Erythroblast (primary cell): ENCODE results near the gene SGF29.

ENCODE experiments used
- GATA1 ChIP-seq: IDR thresholded peaks from 2 replicates; pipeline ENCODE4 v1.6.1; 2011; ENCODE audit warnings: low read depth, mild to moderate bottlenecking, control low read depth, low read length, moderate library complexity
- POLR2A ChIP-seq: IDR thresholded peaks from 2 replicates; pipeline ENCODE4 v1.6.1; 2011; ENCODE audit warnings: mild to moderate bottlenecking, low read length

- no peak for TF ChIP-seq POLR2A
- TF ChIP-seq GATA1 = no peak
These were observed 20.3 kb downstream of the SGF29 start for GRCh38 chr16:28573738-28574718.
